GM19240 (cell line): ENCODE results near the gene FLT3LG.

ENCODE experiments used
- DNase-seq: peaks from one replicate; pipeline ENCODE4 v3.0.0; 2011; ENCODE audit warnings: low spot score; ENCODE audit not compliant: insufficient read length

Gene FLT3LG

GRCh38 chr19:49507803-49508494 lies 33.9 kb downstream of the FLT3LG start:
- no peak for DNase-seq

- DNase-seq, result no peak
Measured at GRCh38 chr19:49512970-49513745, 39.1 kb downstream of the FLT3LG start.

- DNase-seq, result no peak
Measured at GRCh38 chr19:49513746-49514118, 39.7 kb downstream of the FLT3LG start.

- no peak for DNase-seq
Measured at GRCh38 chr19:49514151-49514550, 40.1 kb downstream of the FLT3LG start.

GRCh38 chr19:49515767-49516166 lies 41.8 kb downstream of the FLT3LG start:
- DNase-seq, result no peak

GRCh38 chr19:49518033-49518432 lies 44.0 kb downstream of the FLT3LG start:
- DNase-seq, result no peak

DNA sequence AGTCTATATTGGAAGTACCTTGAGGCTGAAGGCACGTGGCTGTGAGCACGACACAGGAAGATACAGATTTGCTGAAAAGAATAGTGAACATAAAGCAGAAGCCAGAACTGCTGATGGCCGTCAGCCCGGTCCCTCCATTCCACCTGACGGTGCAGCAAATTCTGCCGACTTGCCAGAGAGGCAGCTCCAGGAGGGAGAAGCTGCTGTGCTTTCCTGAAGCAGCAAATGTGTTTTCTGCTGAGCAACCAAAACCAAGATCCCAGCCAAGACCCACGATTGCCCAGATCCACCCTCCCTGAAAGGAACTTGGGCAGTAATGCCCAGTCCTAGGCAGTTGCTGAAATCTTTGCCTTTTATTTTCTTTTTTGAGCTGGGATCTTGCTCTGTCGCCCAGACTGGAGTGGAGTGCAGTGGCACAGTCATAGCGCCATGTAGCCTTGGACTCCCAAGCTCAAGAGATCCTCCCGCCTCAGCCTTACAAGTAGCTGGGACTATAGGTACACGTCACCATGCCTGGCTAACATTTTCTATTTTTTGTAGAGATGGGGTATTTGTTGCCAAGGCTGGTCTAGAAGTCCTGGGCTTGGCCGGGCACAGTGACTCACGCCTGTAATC lies 46.8 kb downstream of the FLT3LG start:
- DNase-seq, result no peak

DNA sequence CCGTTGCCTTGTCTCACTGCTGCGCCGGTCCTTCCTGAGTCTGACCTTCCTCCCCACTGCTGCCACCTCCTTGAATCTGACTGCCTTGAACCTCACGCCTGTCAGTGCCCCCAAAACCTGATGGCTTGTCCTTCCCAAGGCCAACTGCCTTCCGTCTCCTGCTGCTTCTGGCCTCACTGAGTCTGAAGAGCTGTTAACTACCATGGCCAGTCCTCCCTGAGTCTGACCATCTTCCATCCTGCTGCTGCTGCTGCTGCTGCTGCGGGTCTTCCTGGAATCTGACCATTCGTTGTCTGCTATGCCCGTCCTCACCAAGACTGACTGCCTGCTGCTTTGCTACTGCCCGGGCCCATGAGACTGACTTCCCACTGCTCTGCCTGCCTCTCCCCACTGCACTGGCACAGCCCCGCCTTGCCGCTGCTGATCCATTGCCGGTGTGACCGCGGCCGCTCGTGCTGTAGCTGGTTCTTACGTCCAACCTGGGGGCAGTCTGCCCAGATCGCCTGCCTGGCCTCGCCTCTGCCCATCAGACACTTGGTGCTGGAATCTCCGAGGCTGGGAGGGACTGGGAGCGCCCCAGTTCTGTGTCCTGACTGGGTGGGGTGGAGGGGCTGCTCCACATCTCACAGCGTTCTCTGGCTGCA lies 50.9 kb downstream of the FLT3LG start:
- DNase-seq, result no peak

DNA sequence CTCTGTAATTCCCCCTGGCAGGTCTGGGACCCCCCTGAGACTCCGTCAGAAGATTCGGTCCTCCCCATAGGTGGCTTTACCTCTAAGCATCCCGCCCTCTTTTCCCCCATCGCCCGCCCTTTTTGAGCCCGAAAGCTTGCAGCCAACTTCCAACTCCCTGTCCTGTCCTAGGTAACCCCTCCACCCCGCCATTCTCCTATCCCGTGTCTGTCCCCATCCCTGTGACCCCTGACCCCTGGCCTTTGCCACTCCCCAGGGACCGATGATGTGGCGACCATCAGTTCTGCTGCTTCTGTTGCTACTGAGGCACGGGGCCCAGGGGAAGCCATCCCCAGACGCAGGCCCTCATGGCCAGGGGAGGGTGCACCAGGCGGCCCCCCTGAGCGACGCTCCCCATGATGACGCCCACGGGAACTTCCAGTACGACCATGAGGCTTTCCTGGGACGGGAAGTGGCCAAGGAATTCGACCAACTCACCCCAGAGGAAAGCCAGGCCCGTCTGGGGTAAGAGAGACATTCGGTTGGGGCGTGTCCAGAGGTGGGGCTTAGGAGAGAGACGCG lies 54.3 kb downstream of the FLT3LG start:
- no peak for DNase-seq

DNA sequence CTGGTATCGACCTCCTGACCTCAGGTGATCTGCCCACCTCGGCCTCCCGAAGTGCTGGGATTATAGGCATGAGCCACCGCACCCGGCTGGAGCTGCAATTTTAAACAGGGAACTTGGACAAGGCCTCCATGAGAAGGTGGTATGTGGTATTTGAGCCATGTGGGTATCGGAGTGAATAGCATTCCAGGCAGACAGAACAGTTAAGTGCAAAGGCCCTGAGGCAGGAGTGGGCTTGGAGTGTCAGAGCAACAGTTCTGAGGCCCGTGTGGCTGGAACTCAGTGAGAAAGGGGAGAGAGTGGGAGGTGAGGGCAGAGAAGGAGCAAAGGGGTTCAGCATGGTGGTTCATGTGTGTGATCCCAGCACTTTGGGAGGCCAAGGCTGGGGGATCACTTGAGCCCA lies 56.7 kb downstream of the FLT3LG start:
- DNase-seq, result no peak

- DNase-seq, result peak; percentile 55
Measured at GRCh38 chr19:49533551-49534488, 59.8 kb downstream of the FLT3LG start.

- no peak for DNase-seq
Measured at GRCh38 chr19:49534632-49535385, 60.8 kb downstream of the FLT3LG start.
